Stimulated activated CD8-positive, alpha-beta memory T cell treated with anti-CD3 and anti-CD28 coated beads, Interleukin-4, amount 100 ng/mL, for 24 hours (primary cell): ENCODE data around the gene ANAPC2.

Experiments
- DNase-seq: peaks from one replicate; pipeline ENCODE4 v3.0.0-alpha.2; 2020; ENCODE audit warnings: low read depth

Gene ANAPC2

DNA sequence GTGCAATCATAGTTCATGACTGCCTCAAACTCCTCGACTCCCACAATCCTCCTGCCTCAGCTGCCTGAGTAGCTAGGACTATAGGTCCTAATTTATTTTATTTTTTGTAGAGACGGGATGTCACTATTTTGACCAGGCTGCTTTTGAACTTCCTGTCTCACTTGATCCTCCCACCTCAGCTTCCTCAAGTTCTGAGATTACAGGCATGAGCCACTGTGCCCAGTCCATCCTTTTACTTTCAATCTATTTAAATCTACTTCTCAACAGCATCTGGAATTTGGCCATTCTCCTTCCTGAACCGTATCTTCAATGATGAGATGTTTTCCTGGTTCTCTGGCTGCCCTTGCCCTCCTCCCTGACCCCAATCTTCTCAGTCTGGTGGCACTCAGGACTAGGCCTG lies 61.6 kb downstream of the ANAPC2 start:
- no peak for DNase-seq
